Measurements from ENCODE around the gene CASD1.

DNA sequence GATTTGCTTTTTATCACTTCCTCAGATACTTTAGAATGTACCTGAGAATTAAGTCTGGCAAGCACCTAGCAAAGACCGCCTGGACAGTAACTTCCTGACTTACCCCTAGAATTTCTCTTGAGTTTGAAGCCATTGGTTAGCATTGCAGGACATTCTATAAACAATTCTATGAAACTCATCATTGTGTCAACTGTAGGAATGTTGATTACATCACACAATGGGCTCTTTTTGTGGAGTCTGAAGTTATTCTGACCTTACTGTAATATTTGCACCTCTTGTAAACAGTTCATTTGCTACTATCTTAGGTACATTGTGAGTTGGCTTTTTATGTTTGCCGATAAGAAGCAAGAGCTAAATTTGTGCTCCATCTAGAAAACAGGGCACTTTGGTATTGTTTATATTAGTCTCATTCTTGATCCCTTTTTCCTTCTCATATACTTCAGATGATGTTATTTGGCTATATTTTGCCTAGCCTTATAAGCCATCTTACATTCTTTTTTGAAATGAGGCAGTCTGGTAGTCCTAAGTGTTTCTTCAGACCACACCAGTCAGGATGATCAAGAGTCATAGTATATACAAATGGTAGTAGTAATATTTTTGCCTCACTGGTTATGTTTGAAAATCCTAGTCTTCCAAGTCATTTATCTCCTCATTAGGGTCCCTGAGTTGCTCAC is 52.4 kb downstream of the CASD1 start:
- no peak for TF ChIP-seq CTCF (IDR thresholded peaks at IDR 0.05)
- no peak for TF ChIP-seq EZH2 (IDR thresholded peaks at IDR 0.05)
